Activated naive CD4-positive, alpha-beta T cell treated with anti-CD3 and anti-CD28 coated beads, Interleukin-2, amount 10 ng/mL, durations not matched to agents 7 days and 5 days (primary cell): ENCODE data around the gene OR51V1.

Experiments used
- CTCF ChIA-PET: fragments of 350-600 bp; sonication (Branson Sonifier 250); formaldehyde crosslinking; loops from one replicate; lab custom pipeline; 2021; ENCODE audit warnings: antibody characterized with exemption; lab: Charles Lee
- DNase-seq: peaks from one replicate; pipeline ENCODE4 v3.0.0-alpha.2; 2020
- H3K27ac Mint-ChIP-seq: one replicate; pipeline ENCODE4 v1.8.0; 2021; ENCODE audit warnings: mild to moderate bottlenecking, moderate library complexity, mixed read lengths
- H3K27me3 Mint-ChIP-seq: one replicate; pipeline ENCODE4 v1.8.0; 2021; ENCODE audit warnings: mild to moderate bottlenecking, mixed read lengths
- H3K36me3 Mint-ChIP-seq: one replicate; pipeline ENCODE4 v1.8.0; 2021; ENCODE audit warnings: mixed read lengths
- H3K4me1 Mint-ChIP-seq: one replicate; pipeline ENCODE4 v1.8.0; 2021; ENCODE audit warnings: mixed read lengths
- H3K4me3 Mint-ChIP-seq: one replicate; pipeline ENCODE4 v1.8.0; 2021; ENCODE audit warnings: mild to moderate bottlenecking, moderate library complexity, mixed read lengths
- H3K9me3 Mint-ChIP-seq: one replicate; pipeline ENCODE4 v1.8.0; 2021; ENCODE audit warnings: mixed read lengths

The OR51V1 gene

GRCh38 chr11:5237420-5237819 lies 36.9 kb upstream of the OR51V1 start:
- Mint-ChIP-seq H3K4me3 (no peak overlapping the region), H3K27me3 (peaks cover 4% of the 10 kb centered on the region), H3K27ac (no peak overlapping the region), H3K9me3 (no peaks in the 10 kb centered on the region), H3K4me1 (peaks cover 4% of the 10 kb centered on the region), H3K36me3 (no peaks in the 10 kb centered on the region)
- CTCF ChIA-PET = no interaction called here
- DNase-seq = no peak

GRCh38 chr11:5235364-5236095 lies 35.0 kb upstream of the OR51V1 start:
- Mint-ChIP-seq H3K4me1 (peaks cover 4% of the 10 kb centered on the region), H3K27ac (no peak overlapping the region), H3K9me3 (no peaks in the 10 kb centered on the region), H3K36me3 (no peaks in the 10 kb centered on the region), H3K27me3 (peaks cover 4% of the 10 kb centered on the region), H3K4me3 (no peak overlapping the region)
- no peak for DNase-seq
- CTCF ChIA-PET = no interaction called here

- no peak within 1 kb of the TSS for H3K27ac Mint-ChIP-seq
- CTCF ChIA-PET = no interaction called here
- peaks cover 4% of the 10 kb centered on the region for H3K27me3 Mint-ChIP-seq
- no peak within 1 kb of the TSS for H3K4me3 Mint-ChIP-seq
- peaks cover 4% of the 10 kb centered on the region for H3K4me1 Mint-ChIP-seq
- DNase-seq = no peak
- no peaks in the 10 kb centered on the region for H3K36me3 Mint-ChIP-seq
- H3K9me3 Mint-ChIP-seq = no peaks in the 10 kb centered on the region
Observed at GRCh38 chr11:5234381-5234834, 33.9 kb upstream of the OR51V1 start, which contains the start of gene HBD. TSS of gene HBD (minus strand) at chr11:5234483. CDS start at chr11:5234433, 50 bp downstream.

GRCh38 chr11:5233307-5233706 lies 32.8 kb upstream of the OR51V1 start:
- DNase-seq = no peak
- H3K27ac Mint-ChIP-seq = no peak overlapping the region
- CTCF ChIA-PET = no interaction called here
- no peak overlapping the region for H3K4me3 Mint-ChIP-seq
- peaks cover 4% of the 10 kb centered on the region for H3K4me1 Mint-ChIP-seq
- H3K9me3 Mint-ChIP-seq = no peaks in the 10 kb centered on the region
- H3K36me3 Mint-ChIP-seq = no peaks in the 10 kb centered on the region
- peaks cover 4% of the 10 kb centered on the region for H3K27me3 Mint-ChIP-seq

GRCh38 chr11:5232821-5233220 lies 32.3 kb upstream of the OR51V1 start:
- H3K9me3 Mint-ChIP-seq = no peaks in the 10 kb centered on the region
- no peak overlapping the region for H3K27ac Mint-ChIP-seq
- no peaks in the 10 kb centered on the region for H3K36me3 Mint-ChIP-seq
- peaks cover 4% of the 10 kb centered on the region for H3K27me3 Mint-ChIP-seq
- no peak for DNase-seq
- H3K4me1 Mint-ChIP-seq = peaks cover 4% of the 10 kb centered on the region
- CTCF ChIA-PET = no interaction called here
- H3K4me3 Mint-ChIP-seq = no peak overlapping the region

GRCh38 chr11:5232176-5232575 lies 31.7 kb upstream of the OR51V1 start:
- Mint-ChIP-seq H3K27ac (no peak overlapping the region), H3K36me3 (no peaks in the 10 kb centered on the region), H3K27me3 (peaks cover 4% of the 10 kb centered on the region), H3K9me3 (no peaks in the 10 kb centered on the region), H3K4me3 (no peak overlapping the region), H3K4me1 (peaks cover 4% of the 10 kb centered on the region)
- no peak for DNase-seq
- CTCF ChIA-PET = no interaction called here

- no peaks in the 10 kb centered on the region for H3K9me3 Mint-ChIP-seq
- H3K4me1 Mint-ChIP-seq = peaks cover 4% of the 10 kb centered on the region
- H3K4me3 Mint-ChIP-seq = no peak overlapping the region
- no peaks in the 10 kb centered on the region for H3K36me3 Mint-ChIP-seq
- no peak overlapping the region for H3K27ac Mint-ChIP-seq
- peaks cover 4% of the 10 kb centered on the region for H3K27me3 Mint-ChIP-seq
- DNase-seq = no peak
- CTCF ChIA-PET = no interaction called here
Observed at GRCh38 chr11:5231111-5231510, 30.6 kb upstream of the OR51V1 start.

GRCh38 chr11:5230266-5230665 lies 29.8 kb upstream of the OR51V1 start:
- CTCF ChIA-PET = no interaction called here
- Mint-ChIP-seq H3K4me1 (peaks cover 4% of the 10 kb centered on the region), H3K27me3 (peaks cover 1% of the 10 kb centered on the region), H3K27ac (no peak overlapping the region), H3K9me3 (no peaks in the 10 kb centered on the region), H3K4me3 (no peak overlapping the region), H3K36me3 (no peaks in the 10 kb centered on the region)
- no peak for DNase-seq

- Mint-ChIP-seq H3K27me3 (no peaks in the 10 kb centered on the region), H3K9me3 (no peaks in the 10 kb centered on the region)
Observed at GRCh38 chr11:5229796-5230195, 29.3 kb upstream of the OR51V1 start.

GRCh38 chr11:5229356-5229755 lies 28.9 kb upstream of the OR51V1 start:
- H3K4me1 Mint-ChIP-seq = peaks cover 1% of the 10 kb centered on the region
- no peaks in the 10 kb centered on the region for H3K9me3 Mint-ChIP-seq
- DNase-seq = no peak
- no peaks in the 10 kb centered on the region for H3K27me3 Mint-ChIP-seq
- no peak overlapping the region for H3K4me3 Mint-ChIP-seq
- CTCF ChIA-PET = no interaction called here
- H3K27ac Mint-ChIP-seq = no peak overlapping the region
- H3K36me3 Mint-ChIP-seq = no peaks in the 10 kb centered on the region

More at GRCh38 chr11:5229796-5230195, 29.3 kb upstream of the OR51V1 start:
- Mint-ChIP-seq H3K4me3 (no peak overlapping the region), H3K27ac (no peak overlapping the region), H3K4me1 (peaks cover 4% of the 10 kb centered on the region), H3K36me3 (no peaks in the 10 kb centered on the region)
- CTCF ChIA-PET = no interaction called here
- DNase-seq = no peak

GRCh38 chr11:5228124-5228523 lies 27.6 kb upstream of the OR51V1 start:
- no peaks in the 10 kb centered on the region for H3K36me3 Mint-ChIP-seq
- no peaks in the 10 kb centered on the region for H3K4me1 Mint-ChIP-seq
- no peaks in the 10 kb centered on the region for H3K9me3 Mint-ChIP-seq
- H3K27me3 Mint-ChIP-seq = no peaks in the 10 kb centered on the region
- CTCF ChIA-PET = no interaction called here
- H3K4me3 Mint-ChIP-seq = no peak overlapping the region
- no peak overlapping the region for H3K27ac Mint-ChIP-seq
- no peak for DNase-seq

- Mint-ChIP-seq H3K4me3 (no peak overlapping the region), H3K36me3 (no peaks in the 10 kb centered on the region), H3K4me1 (no peaks in the 10 kb centered on the region), H3K27me3 (no peaks in the 10 kb centered on the region), H3K9me3 (no peaks in the 10 kb centered on the region), H3K27ac (no peak overlapping the region)
- CTCF ChIA-PET = no interaction called here
- DNase-seq = no peak
Observed at GRCh38 chr11:5227681-5228080, 27.2 kb upstream of the OR51V1 start.

- no peaks in the 10 kb centered on the region for H3K9me3 Mint-ChIP-seq
- CTCF ChIA-PET = no interaction called here
- H3K27ac Mint-ChIP-seq = no peak within 1 kb of the TSS
- no peaks in the 10 kb centered on the region for H3K27me3 Mint-ChIP-seq
- no peaks in the 10 kb centered on the region for H3K36me3 Mint-ChIP-seq
- no peaks in the 10 kb centered on the region for H3K4me1 Mint-ChIP-seq
- no peak within 1 kb of the TSS for H3K4me3 Mint-ChIP-seq
- DNase-seq = no peak
Observed at GRCh38 chr11:5226732-5227310, 26.3 kb upstream of the OR51V1 start, which contains the start of gene HBB. TSS of gene HBB (minus strand) at chr11:5227071. CDS start at chr11:5227021, 50 bp downstream.

GRCh38 chr11:5225480-5225871 lies 25.0 kb upstream of the OR51V1 start:
- Mint-ChIP-seq H3K4me1 (no peaks in the 10 kb centered on the region), H3K9me3 (no peaks in the 10 kb centered on the region), H3K36me3 (no peaks in the 10 kb centered on the region), H3K27ac (no peak overlapping the region), H3K27me3 (no peaks in the 10 kb centered on the region), H3K4me3 (no peak overlapping the region)
- no peak for DNase-seq
- CTCF ChIA-PET = no interaction called here
